ENCODE measurements around the gene STRA8.
"Not testable (repeated sequence)": the region's sequence is repeated elsewhere in the genome, so short reads cannot be mapped to it uniquely, and the experiment has no call there.

STRA8 gene

DNA sequence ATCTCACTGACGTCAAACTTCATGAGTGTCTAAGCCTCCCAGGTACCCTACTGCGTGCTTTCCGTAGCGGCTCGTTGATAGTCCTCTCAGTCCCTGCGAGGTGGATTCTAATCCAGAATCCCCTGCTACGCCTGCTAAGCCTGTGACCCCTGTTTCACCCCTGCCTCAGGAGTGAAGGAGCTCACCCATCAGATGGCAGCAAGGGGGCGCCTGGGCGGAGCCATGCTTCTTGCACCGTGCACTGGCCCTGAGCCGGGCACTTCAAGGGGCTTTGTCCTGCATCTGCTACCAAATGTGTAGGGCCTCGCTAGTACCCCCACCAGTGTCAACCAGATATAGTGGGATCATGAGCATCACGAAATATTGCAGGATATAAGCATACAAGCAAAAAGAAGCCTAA, 918 bp upstream of the STRA8 start:
- TF ChIP-seq, protein P1, sequence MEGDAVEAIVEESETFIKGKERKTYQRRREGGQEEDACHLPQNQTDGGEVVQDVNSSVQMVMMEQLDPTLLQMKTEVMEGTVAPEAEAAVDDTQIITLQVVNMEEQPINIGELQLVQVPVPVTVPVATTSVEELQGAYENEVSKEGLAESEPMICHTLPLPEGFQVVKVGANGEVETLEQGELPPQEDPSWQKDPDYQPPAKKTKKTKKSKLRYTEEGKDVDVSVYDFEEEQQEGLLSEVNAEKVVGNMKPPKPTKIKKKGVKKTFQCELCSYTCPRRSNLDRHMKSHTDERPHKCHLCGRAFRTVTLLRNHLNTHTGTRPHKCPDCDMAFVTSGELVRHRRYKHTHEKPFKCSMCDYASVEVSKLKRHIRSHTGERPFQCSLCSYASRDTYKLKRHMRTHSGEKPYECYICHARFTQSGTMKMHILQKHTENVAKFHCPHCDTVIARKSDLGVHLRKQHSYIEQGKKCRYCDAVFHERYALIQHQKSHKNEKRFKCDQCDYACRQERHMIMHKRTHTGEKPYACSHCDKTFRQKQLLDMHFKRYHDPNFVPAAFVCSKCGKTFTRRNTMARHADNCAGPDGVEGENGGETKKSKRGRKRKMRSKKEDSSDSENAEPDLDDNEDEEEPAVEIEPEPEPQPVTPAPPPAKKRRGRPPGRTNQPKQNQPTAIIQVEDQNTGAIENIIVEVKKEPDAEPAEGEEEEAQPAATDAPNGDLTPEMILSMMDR (IDR thresholded peaks at IDR 0.05; ENCODE audit: low read depth, low read length), result no peak
- in situ Hi-C loops (cut with HindIII; ENCODE audit: low sequenced_read_pairs), result no loop called here
- H3K4me3 ChIP-seq (ENCODE audit: low read depth, low read length), result no peak overlapping the region
- no peak for DNase-seq (ENCODE audit: low read depth, low spot score)

DNA sequence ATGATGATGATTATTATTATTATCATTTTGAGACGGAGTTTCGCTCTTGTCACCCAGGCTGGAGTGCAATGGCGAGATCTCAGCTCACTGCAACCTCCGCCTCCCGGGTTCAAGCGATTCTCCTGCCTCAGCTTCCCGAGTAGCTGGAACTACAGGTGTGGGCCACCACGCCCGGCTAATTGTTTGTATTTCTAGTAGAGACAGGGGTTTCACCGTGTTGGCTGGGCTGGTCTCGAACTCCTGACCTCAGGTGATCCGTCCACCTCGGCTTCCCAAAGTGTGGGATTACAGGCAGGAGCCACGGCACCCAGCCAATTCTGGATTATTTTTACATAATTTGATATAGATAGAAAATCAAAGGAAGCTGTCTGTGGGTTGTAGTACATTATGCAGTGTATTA, 457 bp downstream of the STRA8 start:
- not testable (repeated sequence) for H3K4me3 ChIP-seq (ENCODE audit: low read depth, low read length)

DNA sequence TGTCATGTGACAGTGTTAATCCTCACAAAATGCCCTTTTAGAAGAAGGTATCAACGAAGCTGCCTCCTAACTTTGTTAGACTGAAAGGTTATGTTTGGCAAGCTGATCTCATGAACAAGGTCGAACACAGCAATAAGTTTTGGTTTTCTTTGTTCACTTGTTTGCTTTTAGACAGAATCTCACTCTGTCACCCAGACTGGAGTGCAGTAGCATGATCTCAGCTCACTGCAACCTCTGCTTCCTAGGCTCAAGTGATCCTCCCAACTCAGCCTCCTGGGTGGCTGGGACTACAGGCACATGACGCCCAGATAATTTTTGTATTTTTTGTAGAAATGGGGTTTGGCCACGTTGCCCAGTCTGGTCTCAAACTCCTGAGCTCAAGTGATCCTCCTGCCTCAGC, 1.1 kb downstream of the STRA8 start:
- no peak overlapping the region for H3K4me3 ChIP-seq (ENCODE audit: low read depth, low read length)
- TF ChIP-seq, protein P1 (IDR thresholded peaks at IDR 0.05; ENCODE audit: low read depth, low read length), result no peak
- in situ Hi-C loops (cut with HindIII; ENCODE audit: low sequenced_read_pairs), result no loop called here
- no peak for DNase-seq (ENCODE audit: low read depth, low spot score)

More for the DNA sequence above, 457 bp downstream of the STRA8 start:
- in situ Hi-C loops (cut with HindIII; ENCODE audit: low sequenced_read_pairs); DNase-seq (ENCODE audit: low read depth, low spot score): not testable (repeated sequence)

DNA sequence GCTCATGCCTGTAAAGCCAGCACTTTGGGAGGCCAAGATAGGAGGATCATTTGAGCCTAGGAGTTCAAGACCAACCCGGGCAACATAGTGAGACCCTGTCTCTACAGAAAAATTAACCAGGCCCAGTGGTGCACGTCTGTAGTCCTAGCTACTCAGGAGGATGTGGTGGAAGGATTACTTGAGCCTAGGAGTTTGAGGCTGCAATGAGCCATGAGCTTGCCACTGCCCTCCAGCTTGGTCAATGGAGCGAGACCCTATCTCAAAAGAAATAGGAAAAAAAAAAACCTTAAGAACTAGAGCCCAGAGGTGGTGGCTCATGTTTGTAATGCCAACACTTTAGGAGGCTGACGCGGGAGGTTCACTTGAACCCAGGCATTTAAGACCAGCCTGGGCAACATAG, 2.2 kb downstream of the STRA8 start:
- DNase-seq (ENCODE audit: low read depth, low spot score), result no peak
- in situ Hi-C loops (cut with HindIII; ENCODE audit: low sequenced_read_pairs), result no loop called here
- TF ChIP-seq, protein P1 (IDR thresholded peaks at IDR 0.05; ENCODE audit: low read depth, low read length), result no peak
- no peak overlapping the region for H3K4me3 ChIP-seq (ENCODE audit: low read depth, low read length)

DNA sequence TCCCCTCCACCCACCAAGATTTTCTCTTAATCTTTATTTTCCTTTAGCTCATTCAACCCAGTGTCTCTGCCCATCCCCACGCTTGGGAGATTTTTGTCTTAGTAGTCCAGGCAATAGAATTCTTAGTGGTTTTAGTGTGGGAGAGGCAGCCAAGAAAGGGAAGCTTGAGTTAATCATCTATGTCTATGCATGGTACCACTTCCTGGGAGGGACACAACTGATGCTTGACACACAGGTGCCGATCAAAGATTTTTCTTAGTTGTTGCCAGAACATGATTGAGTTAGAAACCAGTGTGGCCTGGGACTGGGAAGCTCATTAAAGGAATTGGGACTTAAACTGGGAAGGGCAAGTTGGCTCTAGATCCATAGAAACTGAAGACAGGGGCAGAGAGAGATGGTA, 3.1 kb downstream of the STRA8 start:
- in situ Hi-C loops (cut with HindIII; ENCODE audit: low sequenced_read_pairs), result no loop called here
- TF ChIP-seq, protein P1 (IDR thresholded peaks at IDR 0.05; ENCODE audit: low read depth, low read length), result no peak
- H3K4me3 ChIP-seq (ENCODE audit: low read depth, low read length), result no peak overlapping the region
- DNase-seq (ENCODE audit: low read depth, low spot score), result no peak

DNA sequence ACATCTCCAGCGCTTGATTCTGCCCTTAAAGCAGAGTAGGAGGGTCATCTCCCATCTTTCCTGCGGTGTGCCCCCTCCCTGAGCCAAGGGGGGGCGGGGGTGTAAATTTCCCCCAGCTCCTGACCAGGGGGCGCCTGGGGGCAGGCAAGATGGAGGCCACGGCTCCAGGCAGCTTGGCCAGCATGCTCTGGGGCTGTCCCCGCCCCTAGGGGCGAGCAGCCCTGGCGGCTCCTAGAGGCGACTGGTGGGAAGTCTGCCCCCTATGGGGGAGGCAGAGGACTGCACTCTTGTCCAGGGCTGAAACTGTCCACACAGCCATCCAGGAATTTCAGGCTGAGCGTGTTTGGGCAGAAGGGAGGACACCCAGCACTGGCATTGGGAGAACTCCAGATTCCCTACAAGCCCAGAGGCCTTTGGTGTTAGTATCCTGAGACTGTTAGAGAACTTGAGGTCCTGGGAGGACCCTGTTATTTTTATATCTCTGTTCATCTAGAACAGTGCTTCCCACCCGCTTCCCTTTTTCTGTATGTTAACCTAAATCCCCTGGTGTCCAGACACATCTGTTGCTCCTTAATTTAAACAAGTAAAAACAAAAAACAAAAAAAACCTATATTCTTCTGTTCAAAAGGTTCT, 4.6 kb downstream of the STRA8 start:
- TF ChIP-seq, protein P1 (IDR thresholded peaks at IDR 0.05; ENCODE audit: low read depth, low read length), result peak; percentile 35
- DNase-seq (ENCODE audit: low read depth, low spot score), result no peak
- in situ Hi-C loops (cut with HindIII; ENCODE audit: low sequenced_read_pairs), result no loop called here
- no peak overlapping the region for H3K4me3 ChIP-seq (ENCODE audit: low read depth, low read length)

DNA sequence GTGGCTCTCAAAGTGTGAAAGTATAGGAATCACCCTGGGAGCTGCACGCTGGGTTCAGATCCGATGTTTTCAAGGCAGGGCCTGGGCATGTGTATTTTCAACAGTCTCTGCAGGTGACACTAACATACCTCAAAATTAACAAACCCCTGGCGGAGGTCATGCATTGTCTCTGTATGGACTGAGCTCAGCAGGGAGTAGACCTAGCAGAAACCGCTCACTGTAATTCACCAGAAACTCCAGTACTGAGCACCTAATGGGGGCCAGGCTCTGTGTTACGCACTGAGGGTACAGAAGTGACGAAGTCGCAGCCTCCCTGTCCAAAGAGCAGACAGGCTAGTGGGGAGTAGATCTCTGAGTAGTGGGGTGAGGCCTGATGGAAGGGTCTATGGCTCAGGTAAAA, 5.6 kb downstream of the STRA8 start:
- H3K4me3 ChIP-seq (ENCODE audit: low read depth, low read length), result no peak overlapping the region
- no peak for DNase-seq (ENCODE audit: low read depth, low spot score)
- in situ Hi-C loops (cut with HindIII; ENCODE audit: low sequenced_read_pairs), result no loop called here
- TF ChIP-seq, protein P1 (IDR thresholded peaks at IDR 0.05; ENCODE audit: low read depth, low read length), result no peak

Data from astrocyte of the spinal cord (primary cell).